ENCODE data around the gene WASF2.

GRCh38 chr1:27377760-27378495 lies 112.0 kb downstream of the WASF2 start:
- TF ChIP-seq CTCF (IDR thresholded peaks at IDR 0.05; ENCODE audit: low read depth, low read length) (no peak), MAX (IDR thresholded peaks at IDR 0.05; ENCODE audit: low read depth, low read length) (no peak)
